ENCODE data around the gene CBARP. TPM values are rescaled to one million over a fixed set of nuclear protein-coding genes. Genes with fewer than 3 reads are reported as not detected.
"Not testable (repeated sequence)": the region's sequence is repeated elsewhere in the genome, so short reads cannot be mapped to it uniquely, and the experiment has no call there.

The CBARP gene
- total RNA-seq, 1 experiment from 2014 or later, result 5.6 TPM

DNA sequence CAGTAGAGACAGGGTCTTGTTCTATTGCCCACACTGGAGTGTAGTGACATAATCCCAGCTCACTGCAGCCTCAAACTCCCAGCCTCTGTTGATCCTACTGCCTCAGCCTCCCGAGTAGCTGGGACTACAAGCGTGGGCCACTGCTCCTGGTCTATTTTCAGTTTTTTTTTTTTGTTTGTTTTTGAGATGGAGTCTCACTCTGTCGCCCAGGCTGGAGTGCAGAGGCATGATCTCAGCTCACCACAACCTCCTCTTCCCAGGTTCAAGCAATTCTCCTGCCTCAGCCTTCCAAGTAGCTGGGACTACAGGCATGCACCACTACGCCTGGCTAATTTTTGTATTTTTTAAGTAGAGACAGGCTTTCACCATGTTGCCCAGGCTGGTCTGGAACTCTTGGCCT, 37.2 kb downstream of the CBARP start:
- in situ Hi-C loops (cut with HindIII; ENCODE audit: low sequenced_read_pairs); DNase-seq (ENCODE audit: low spot score): not testable (repeated sequence)

DNA sequence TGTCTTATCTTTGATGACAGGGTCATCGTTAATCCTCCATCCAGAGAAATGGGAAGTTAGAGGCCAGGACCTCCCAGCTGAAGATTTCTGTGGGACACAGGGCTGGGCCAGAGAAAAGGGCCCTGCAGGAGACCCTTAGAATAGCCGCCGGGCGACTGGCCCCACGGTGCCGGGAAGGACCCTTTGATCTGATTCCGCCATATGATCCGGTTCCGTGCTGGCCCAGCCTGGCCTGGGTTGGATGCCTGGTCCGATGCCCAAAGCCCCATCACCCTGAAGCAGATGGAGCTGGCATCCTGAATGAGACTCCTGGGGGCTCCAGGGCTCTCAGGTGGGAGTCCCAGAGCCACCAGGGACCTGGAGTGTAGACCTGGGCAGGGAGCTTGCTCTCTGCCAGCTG, 38.3 kb downstream of the CBARP start:
- in situ Hi-C loops (cut with HindIII; ENCODE audit: low sequenced_read_pairs), result no loop called here
- no peak for DNase-seq (ENCODE audit: low spot score)

DNA sequence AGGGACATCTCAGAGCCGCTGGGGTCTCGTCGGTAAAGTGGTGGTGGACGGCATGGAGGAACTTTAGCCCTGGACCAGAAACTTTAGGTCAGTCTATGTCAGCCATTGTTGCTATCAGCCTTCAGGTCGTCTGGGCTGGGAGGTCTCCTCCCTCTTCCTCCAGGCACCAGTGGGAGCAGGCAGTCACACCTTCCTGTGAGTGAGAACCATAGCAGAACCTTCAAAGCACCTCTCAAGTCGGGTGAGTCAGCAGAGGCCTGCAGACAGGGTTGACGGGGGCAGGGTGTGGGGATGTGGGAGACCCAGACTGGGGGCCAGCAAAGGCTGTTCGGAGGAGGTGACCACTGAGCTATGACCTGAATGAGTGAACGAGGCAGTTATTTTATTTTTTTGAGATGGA, 48.4 kb downstream of the CBARP start:
- no peak for DNase-seq (ENCODE audit: low spot score)
- in situ Hi-C loops (cut with HindIII; ENCODE audit: low sequenced_read_pairs), result no loop called here

DNA sequence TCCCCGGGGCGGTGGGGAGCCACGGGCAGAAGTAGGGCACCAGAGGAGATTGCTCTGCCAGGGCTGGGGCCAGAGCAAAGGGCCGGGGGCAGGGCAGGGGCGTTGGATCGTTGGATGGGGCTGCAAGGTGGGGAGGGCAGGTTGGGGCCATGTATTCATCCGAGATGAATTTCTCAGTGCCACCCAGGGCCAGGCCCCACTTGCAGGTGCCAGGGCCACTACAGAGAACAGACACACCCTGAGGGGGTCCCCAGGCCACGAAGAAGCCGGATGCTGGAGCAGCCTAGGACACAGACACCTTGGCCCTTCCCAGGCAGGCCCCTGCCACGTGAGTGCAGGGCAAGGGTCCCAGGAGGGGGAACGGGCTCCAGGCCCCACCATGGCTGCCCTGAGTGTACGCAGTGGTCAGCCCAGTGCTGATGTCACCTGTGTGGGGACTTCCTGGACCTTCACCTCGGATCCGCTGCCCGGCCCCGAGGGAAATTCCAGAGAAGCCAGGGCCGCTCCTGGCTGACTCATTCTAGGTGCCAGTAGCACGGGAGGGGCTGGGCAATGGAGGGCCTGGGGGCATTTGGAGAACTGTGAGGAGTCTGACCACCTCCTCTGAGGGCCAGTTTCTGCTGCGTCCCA, 54.1 kb downstream of the CBARP start:
- no peak for DNase-seq (ENCODE audit: low spot score)
- in situ Hi-C loops (cut with HindIII; ENCODE audit: low sequenced_read_pairs), result no loop called here

DNA sequence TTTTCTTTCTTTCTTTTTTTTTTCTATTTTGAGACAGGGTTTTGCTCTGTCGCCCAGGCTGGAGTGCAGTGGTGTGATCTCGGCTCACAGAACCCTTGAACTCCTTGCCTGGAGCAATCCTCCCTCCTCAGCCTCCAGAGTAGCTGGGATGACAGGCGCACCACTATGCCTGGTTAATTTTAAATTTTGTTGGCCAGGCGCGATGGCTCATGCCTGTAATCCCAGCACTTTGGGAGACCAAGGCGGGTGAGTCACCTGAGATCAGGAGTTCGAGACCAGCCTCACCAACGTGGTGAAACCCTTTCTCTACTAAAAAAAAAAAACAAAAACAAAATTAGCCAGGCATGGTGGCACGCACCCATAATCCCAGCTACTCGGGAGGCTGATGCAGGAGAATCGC, 55.1 kb downstream of the CBARP start:
- DNase-seq (ENCODE audit: low spot score), result no peak
- in situ Hi-C loops (cut with HindIII; ENCODE audit: low sequenced_read_pairs), result no loop called here

DNA sequence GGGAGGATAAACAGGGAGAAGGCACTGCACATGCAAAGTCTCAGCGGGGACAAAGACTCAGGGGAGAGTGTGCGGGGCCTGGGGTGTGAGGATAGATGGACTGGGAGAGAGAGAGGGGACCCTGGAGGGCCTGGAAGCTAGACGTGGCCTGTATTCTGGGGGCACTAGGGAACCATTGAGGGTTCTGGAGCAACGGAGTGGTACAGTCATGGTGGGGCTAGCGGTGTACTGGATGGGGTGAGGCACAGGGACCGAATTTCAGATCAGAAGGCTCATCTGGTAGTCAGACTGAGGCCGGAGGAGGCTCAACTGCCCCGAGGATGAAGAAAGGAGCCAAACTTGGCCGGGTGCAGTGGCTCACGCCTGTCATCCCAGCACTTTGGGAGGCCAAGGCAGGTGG, 55.7 kb downstream of the CBARP start:
- in situ Hi-C loops (cut with HindIII; ENCODE audit: low sequenced_read_pairs), result no loop called here

DNA sequence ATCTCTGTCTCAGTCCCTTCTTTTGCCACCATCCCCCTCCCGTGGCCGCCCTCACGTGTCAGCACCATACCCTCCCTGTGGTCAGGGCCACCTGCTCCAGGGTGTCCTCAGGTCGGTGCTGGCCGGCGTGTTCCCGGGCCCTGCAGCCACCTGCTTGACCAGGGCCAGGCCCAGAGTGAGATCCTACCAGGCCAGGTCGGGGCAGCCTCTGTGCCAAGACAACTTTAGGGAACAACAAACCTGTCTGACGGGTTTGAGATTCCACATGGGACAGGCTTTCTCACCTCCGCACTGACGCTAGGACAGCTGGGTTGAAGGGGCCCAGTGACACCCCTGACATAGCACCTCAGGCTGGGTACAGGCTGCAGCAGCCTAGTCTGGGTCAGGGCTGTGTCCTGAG, 56.2 kb downstream of the CBARP start:
- DNase-seq (ENCODE audit: low spot score), result no peak
- in situ Hi-C loops (cut with HindIII; ENCODE audit: low sequenced_read_pairs), result no loop called here

More for the DNA sequence above, 55.7 kb downstream of the CBARP start:
- DNase-seq (ENCODE audit: low spot score), result no peak

Other genes with a start within 250 kb of the CBARP start
- gene GRIN3B, start 237.6 kb downstream of the CBARP start, total RNA-seq (2014; rRNA removed; shearing (Covaris generic)), result 0.74 and 3.5 TPM in 2 replicates
- gene TMEM259, start 216.9 kb downstream of the CBARP start, total RNA-seq (2014; rRNA removed; shearing (Covaris generic)), result 131 and 142 TPM in 2 replicates
- gene RNU6-2, start 216.5 kb downstream of the CBARP start, total RNA-seq (2014; rRNA removed; shearing (Covaris generic)), result not detected in 2 replicates
- gene CNN2, start 211.4 kb downstream of the CBARP start, total RNA-seq (2014; rRNA removed; shearing (Covaris generic)), result 245 and 296 TPM in 2 replicates
- gene ABCA7, start 197.9 kb downstream of the CBARP start, total RNA-seq (2014; rRNA removed; shearing (Covaris generic)), result 6.2 and 13.9 TPM in 2 replicates
- gene ARHGAP45, start 170.8 kb downstream of the CBARP start, total RNA-seq (2014; rRNA removed; shearing (Covaris generic)), result 126 and 134 TPM in 2 replicates
- 326 and 355 TPM in 2 replicates for gene POLR2E, start 142.6 kb downstream of the CBARP start, total RNA-seq (2014; rRNA removed; shearing (Covaris generic))
- 593 and 784 TPM in 2 replicates for gene GPX4, start 134.0 kb downstream of the CBARP start, total RNA-seq (2014; rRNA removed; shearing (Covaris generic))
- gene SBNO2, start 63.7 kb downstream of the CBARP start, total RNA-seq (2014; rRNA removed; shearing (Covaris generic)), result 22.3 and 25.1 TPM in 2 replicates
- gene STK11, start 32.2 kb downstream of the CBARP start, total RNA-seq (2014; rRNA removed; shearing (Covaris generic)), result 83.6 and 94.8 TPM in 2 replicates
- gene ATP5F1D, start 3.7 kb upstream of the CBARP start, total RNA-seq (2014; rRNA removed; shearing (Covaris generic)), result 61.3 and 98.5 TPM in 2 replicates
- gene MIDN, start 10.6 kb upstream of the CBARP start, total RNA-seq (2014; rRNA removed; shearing (Covaris generic)), result 14.0 and 17.5 TPM in 2 replicates
- 196 and 215 TPM in 2 replicates for gene CIRBP, start 31.3 kb upstream of the CBARP start, total RNA-seq (2014; rRNA removed; shearing (Covaris generic))
- 37.9 and 45.0 TPM in 2 replicates for gene FAM174C, start 37.5 kb upstream of the CBARP start, total RNA-seq (2014; rRNA removed; shearing (Covaris generic))
- 0.31 and 1.3 TPM in 2 replicates for gene EFNA2, start 47.9 kb upstream of the CBARP start, total RNA-seq (2014; rRNA removed; shearing (Covaris generic))
- 123 TPM in 2 replicates for gene NDUFS7, start 145.9 kb upstream of the CBARP start, total RNA-seq (2014; rRNA removed; shearing (Covaris generic))
- 110 and 116 TPM in 2 replicates for gene GAMT, start 163.5 kb upstream of the CBARP start, total RNA-seq (2014; rRNA removed; shearing (Covaris generic))
- 153 and 193 TPM in 2 replicates for gene DAZAP1, start 169.6 kb upstream of the CBARP start, total RNA-seq (2014; rRNA removed; shearing (Covaris generic))
- 1,108 and 1,164 TPM in 2 replicates for gene RPS15, start 200.4 kb upstream of the CBARP start, total RNA-seq (2014; rRNA removed; shearing (Covaris generic))
- gene APC2, start 212.1 kb upstream of the CBARP start, total RNA-seq (2014; rRNA removed; shearing (Covaris generic)), result 13.4 and 15.4 TPM in 2 replicates
- 86.7 and 90.0 TPM in 2 replicates for gene C19orf25, start 241.2 kb upstream of the CBARP start, total RNA-seq (2014; rRNA removed; shearing (Covaris generic))

Data from G401 (cell line).